Kidney epithelial cell (primary cell): ENCODE results near the gene SMU1. TPM values are rescaled to one million over a fixed set of nuclear protein-coding genes. Genes with fewer than 3 reads are reported as not detected.

Experiments
- DNase-seq: peaks from one replicate; pipeline ENCODE4 v3.0.0-alpha.2; 2010; ENCODE audit warnings: low read depth
- H3K27me3 ChIP-seq: 2 replicates; pipeline ENCODE4 v1.6.0; 2011; ENCODE audit warnings: low read length; ENCODE audit not compliant: control insufficient read depth, insufficient read depth
- H3K36me3 ChIP-seq: 2 replicates; pipeline ENCODE4 v1.5.1; 2011; ENCODE audit warnings: low read length; ENCODE audit not compliant: control insufficient read depth, insufficient read depth
- H3K4me3 ChIP-seq: 2 replicates; pipeline ENCODE4 v1.5.1; 2011; ENCODE audit warnings: low read depth, mild to moderate bottlenecking, control low read depth, low read length
- total RNA-seq: library from RNA; depleted of rRNA; stranded (reverse); fragments of >200 nt; gene quantifications from 2 replicates; pipeline ENCODE4 v1.2.3, GENCODE V29; 2015
- TF ChIP-seq, protein P1 (sequence below): IDR thresholded peaks from 2 replicates; pipeline ENCODE4 v1.5.1; 2011; ENCODE audit warnings: mild to moderate bottlenecking, moderate library complexity, low read length, control low read depth, inconsistent platforms; ENCODE audit not compliant: insufficient read depth, poor library complexity, severe bottlenecking

Gene SMU1
- total RNA-seq, 1 donor from 2014 or later: 18.9 TPM

DNA sequence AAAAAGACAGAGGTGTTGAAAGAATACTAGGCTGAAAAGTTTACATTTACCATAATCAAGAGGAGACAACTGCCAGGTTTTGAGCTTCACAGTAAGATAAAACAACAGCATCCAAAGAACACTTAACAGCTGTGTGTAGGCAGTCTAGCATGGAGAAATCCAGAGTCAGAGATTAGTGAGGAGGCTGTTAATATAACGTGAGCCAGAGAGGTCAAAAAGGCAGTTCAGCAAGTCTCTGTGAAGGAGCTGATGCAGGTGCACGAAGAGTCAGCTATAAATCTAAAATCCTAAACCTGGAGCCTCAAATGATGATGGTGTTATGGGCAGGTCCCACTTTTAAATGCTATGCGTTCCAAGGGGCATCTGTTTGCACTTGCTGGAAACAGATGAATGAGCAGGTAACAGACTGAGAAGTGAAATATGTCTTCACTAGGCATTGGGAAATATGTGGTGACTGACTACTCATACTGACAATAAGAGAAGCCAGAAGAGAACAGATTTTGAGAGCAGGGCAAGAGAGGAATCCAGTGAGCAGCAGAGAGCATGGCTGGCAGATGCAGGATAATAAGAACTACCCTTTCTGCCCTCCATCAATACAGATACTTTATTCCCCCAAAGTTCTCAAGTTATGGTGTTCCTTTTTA, 83.8 kb downstream of the SMU1 start:
- no peak for DNase-seq
- no peaks in the 10 kb centered on the region for H3K27me3 ChIP-seq
- H3K36me3 ChIP-seq: no peaks in the 10 kb centered on the region
- no peak overlapping the region for H3K4me3 ChIP-seq
- TF ChIP-seq, protein P1, sequence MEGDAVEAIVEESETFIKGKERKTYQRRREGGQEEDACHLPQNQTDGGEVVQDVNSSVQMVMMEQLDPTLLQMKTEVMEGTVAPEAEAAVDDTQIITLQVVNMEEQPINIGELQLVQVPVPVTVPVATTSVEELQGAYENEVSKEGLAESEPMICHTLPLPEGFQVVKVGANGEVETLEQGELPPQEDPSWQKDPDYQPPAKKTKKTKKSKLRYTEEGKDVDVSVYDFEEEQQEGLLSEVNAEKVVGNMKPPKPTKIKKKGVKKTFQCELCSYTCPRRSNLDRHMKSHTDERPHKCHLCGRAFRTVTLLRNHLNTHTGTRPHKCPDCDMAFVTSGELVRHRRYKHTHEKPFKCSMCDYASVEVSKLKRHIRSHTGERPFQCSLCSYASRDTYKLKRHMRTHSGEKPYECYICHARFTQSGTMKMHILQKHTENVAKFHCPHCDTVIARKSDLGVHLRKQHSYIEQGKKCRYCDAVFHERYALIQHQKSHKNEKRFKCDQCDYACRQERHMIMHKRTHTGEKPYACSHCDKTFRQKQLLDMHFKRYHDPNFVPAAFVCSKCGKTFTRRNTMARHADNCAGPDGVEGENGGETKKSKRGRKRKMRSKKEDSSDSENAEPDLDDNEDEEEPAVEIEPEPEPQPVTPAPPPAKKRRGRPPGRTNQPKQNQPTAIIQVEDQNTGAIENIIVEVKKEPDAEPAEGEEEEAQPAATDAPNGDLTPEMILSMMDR: no peak

DNA sequence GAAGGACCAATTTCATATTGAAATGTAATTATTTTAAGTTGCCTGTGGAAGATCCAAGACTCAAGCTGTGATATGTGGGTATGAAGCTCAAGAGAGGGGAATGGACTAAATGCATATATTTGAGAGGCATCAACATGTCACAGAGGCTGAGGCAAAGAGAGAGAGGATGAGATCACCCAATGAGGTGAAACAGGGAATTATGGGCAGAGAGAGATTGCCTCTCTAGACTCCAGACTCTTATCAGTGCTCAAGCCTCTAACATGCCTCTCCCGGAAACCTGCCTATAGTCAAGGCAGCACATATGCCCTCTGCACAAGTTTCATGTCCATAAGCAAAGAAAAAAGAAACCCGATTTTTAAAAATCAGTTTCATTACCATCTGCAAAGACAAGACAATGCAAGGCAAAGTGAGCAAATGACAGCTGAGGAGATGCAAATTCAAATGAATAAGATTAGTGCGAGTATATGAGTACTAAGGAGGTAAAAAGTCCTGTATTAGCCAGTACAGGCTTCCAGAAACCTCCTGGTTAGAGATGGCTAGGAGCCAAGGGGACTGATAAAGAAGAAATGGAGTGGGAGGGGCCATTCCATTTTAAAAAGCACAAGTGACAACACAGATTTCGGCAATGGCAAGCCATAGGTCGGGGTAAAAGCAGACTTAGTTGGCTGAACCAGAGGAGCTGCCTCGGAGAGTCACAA, 84.4 kb downstream of the SMU1 start:
- no peak overlapping the region for H3K4me3 ChIP-seq
- H3K27me3 ChIP-seq: no peaks in the 10 kb centered on the region
- no peak for DNase-seq
- TF ChIP-seq, protein P1: no peak
- H3K36me3 ChIP-seq: peaks cover 2% of the 10 kb centered on the region

Other genes starting within 250 kb of the SMU1 start
- 33.3 and 43.1 TPM in 2 replicates for gene APTX, start 75.0 kb downstream of the SMU1 start, total RNA-seq
- 138 and 166 TPM in 2 replicates for gene DNAJA1, start 51.4 kb downstream of the SMU1 start, total RNA-seq
- 86.1 and 103 TPM in 2 replicates for gene B4GALT1, start 90.7 kb upstream of the SMU1 start, total RNA-seq
- not detected in 2 replicates for gene SPINK4, start 163.5 kb upstream of the SMU1 start, total RNA-seq
- 54.8 and 59.0 TPM in 2 replicates for gene BAG1, start 188.0 kb upstream of the SMU1 start, total RNA-seq
- 80.0 and 84.9 TPM in 2 replicates for gene CHMP5, start 188.4 kb upstream of the SMU1 start, total RNA-seq
- gene NFX1, start 213.8 kb upstream of the SMU1 start, total RNA-seq: 24.3 and 24.5 TPM in 2 replicates